Measurements from ENCODE around the gene PAPPA2.
A peak's percentile ranks its signal among the peaks of the same experiment; 100 is the strongest.

PAPPA2 gene

GRCh38 chr1:176499671-176500070, 36.7 kb downstream of the PAPPA2 start:
- no peak for DNase-seq

- no peak for DNase-seq
These were observed 38.6 kb downstream of the PAPPA2 start for GRCh38 chr1:176501599-176501998.

- DNase-seq: no peak
These were observed 42.0 kb downstream of the PAPPA2 start for GRCh38 chr1:176504848-176505553.

GRCh38 chr1:176512966-176513365, 50.0 kb downstream of the PAPPA2 start:
- DNase-seq: no peak

- peak; percentile 74 for DNase-seq
These were observed 52.3 kb downstream of the PAPPA2 start for GRCh38 chr1:176515310-176515709.

- DNase-seq: no peak
These were observed 54.5 kb downstream of the PAPPA2 start for GRCh38 chr1:176517484-176517883.

- no peak for DNase-seq
These were observed 58.2 kb downstream of the PAPPA2 start for GRCh38 chr1:176521211-176521610.

GRCh38 chr1:176522310-176522845, 59.4 kb downstream of the PAPPA2 start:
- no peak for DNase-seq

GRCh38 chr1:176529395-176530090, 66.6 kb downstream of the PAPPA2 start:
- DNase-seq: no peak

- no peak for DNase-seq
These were observed 68.1 kb downstream of the PAPPA2 start for GRCh38 chr1:176531036-176531435.

GRCh38 chr1:176531921-176532897, 69.2 kb downstream of the PAPPA2 start:
- no peak for DNase-seq

GRCh38 chr1:176533020-176533419, 70.0 kb downstream of the PAPPA2 start:
- no peak for DNase-seq

- DNase-seq: no peak
These were observed 73.6 kb downstream of the PAPPA2 start for GRCh38 chr1:176536588-176536987.

- no peak for DNase-seq
These were observed 76.0 kb downstream of the PAPPA2 start for GRCh38 chr1:176539018-176539417.

GRCh38 chr1:176540428-176540827, 77.5 kb downstream of the PAPPA2 start:
- DNase-seq: no peak

- no peak for DNase-seq
These were observed 78.7 kb downstream of the PAPPA2 start for GRCh38 chr1:176541663-176542062.

- no peak for DNase-seq
These were observed 79.4 kb downstream of the PAPPA2 start for GRCh38 chr1:176542352-176542751.

- DNase-seq: no peak
These were observed 80.6 kb downstream of the PAPPA2 start for GRCh38 chr1:176543360-176544129.

GRCh38 chr1:176545034-176545639, 82.2 kb downstream of the PAPPA2 start:
- no peak for DNase-seq

- no peak for DNase-seq
These were observed 83.8 kb downstream of the PAPPA2 start for GRCh38 chr1:176546825-176547224.

GRCh38 chr1:176551146-176551545, 88.2 kb downstream of the PAPPA2 start:
- no peak for DNase-seq

All from SHP77 treated with DMSO at 0.1 percent for 48 hours (cell line).